HL-60 (cell line): Measurements from ENCODE around the gene ABCC1.
"Not testable (repeated sequence)": the region's sequence is repeated elsewhere in the genome, so short reads cannot be mapped to it uniquely, and the experiment has no call there.

Source experiments
- DNase-seq, 2 experiments: peaks; one replicate each; pipeline ENCODE4 v3.0.0-alpha.2; 2010 to 2020; ENCODE audit warnings: low read depth in 1 of 2, low spot score in 1 of 2
- H3K27ac ChIP-seq: fragments of 250-450 bp; sonication (Bioruptor Pico); replicated peaks from 2 replicates; pipeline ENCODE4 v1.5.1; 2020; ENCODE audit warnings: mild to moderate bottlenecking, moderate library complexity
- H3K27me3 ChIP-seq: fragments of 250-450 bp; sonication (Bioruptor Pico); 2 replicates; pipeline ENCODE4 v1.5.1; 2021; ENCODE audit warnings: mild to moderate bottlenecking, moderate library complexity; ENCODE audit not compliant: insufficient read depth, poor library complexity, severe bottlenecking
- H3K4me3 ChIP-seq: replicated peaks from 2 replicates; pipeline ENCODE4 v1.5.1; 2011; ENCODE audit warnings: mild to moderate bottlenecking, control low read depth, low read length; ENCODE audit not compliant: insufficient read depth
- GABPA ChIP-seq: IDR thresholded peaks from 2 replicates; pipeline ENCODE4 v1.6.1; 2012; ENCODE audit warnings: low read depth
- POLR2AphosphoS5 ChIP-seq: IDR thresholded peaks from 2 replicates; pipeline ENCODE4 v1.6.1; 2012; ENCODE audit warnings: low read depth
- SPI1 ChIP-seq: IDR thresholded peaks from 2 replicates; pipeline ENCODE4 v1.6.1; 2012; ENCODE audit warnings: low read depth, mild to moderate bottlenecking, borderline replicate concordance
- TF ChIP-seq, protein P1 (sequence below): IDR thresholded peaks from one replicate; pipeline ENCODE4 v1.5.1; 2011; ENCODE audit warnings: low read length, control low read depth, inconsistent platforms; ENCODE audit not compliant: insufficient read depth
- TF ChIP-seq, protein P2 (sequence below): IDR thresholded peaks from 2 replicates; pipeline ENCODE4 v1.6.1; 2012; ENCODE audit warnings: low read depth; ENCODE audit not compliant: insufficient replicate concordance

ABCC1 gene

GRCh38 chr16:16178455-16179162 lies 229.2 kb downstream of the ABCC1 start:
- no peak for DNase-seq
- TF ChIP-seq GABPA, result no peak
- TF ChIP-seq, protein P1, sequence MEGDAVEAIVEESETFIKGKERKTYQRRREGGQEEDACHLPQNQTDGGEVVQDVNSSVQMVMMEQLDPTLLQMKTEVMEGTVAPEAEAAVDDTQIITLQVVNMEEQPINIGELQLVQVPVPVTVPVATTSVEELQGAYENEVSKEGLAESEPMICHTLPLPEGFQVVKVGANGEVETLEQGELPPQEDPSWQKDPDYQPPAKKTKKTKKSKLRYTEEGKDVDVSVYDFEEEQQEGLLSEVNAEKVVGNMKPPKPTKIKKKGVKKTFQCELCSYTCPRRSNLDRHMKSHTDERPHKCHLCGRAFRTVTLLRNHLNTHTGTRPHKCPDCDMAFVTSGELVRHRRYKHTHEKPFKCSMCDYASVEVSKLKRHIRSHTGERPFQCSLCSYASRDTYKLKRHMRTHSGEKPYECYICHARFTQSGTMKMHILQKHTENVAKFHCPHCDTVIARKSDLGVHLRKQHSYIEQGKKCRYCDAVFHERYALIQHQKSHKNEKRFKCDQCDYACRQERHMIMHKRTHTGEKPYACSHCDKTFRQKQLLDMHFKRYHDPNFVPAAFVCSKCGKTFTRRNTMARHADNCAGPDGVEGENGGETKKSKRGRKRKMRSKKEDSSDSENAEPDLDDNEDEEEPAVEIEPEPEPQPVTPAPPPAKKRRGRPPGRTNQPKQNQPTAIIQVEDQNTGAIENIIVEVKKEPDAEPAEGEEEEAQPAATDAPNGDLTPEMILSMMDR, result no peak
- no peak for TF ChIP-seq POLR2AphosphoS5
- no peak for TF ChIP-seq SPI1
- TF ChIP-seq, protein P2, sequence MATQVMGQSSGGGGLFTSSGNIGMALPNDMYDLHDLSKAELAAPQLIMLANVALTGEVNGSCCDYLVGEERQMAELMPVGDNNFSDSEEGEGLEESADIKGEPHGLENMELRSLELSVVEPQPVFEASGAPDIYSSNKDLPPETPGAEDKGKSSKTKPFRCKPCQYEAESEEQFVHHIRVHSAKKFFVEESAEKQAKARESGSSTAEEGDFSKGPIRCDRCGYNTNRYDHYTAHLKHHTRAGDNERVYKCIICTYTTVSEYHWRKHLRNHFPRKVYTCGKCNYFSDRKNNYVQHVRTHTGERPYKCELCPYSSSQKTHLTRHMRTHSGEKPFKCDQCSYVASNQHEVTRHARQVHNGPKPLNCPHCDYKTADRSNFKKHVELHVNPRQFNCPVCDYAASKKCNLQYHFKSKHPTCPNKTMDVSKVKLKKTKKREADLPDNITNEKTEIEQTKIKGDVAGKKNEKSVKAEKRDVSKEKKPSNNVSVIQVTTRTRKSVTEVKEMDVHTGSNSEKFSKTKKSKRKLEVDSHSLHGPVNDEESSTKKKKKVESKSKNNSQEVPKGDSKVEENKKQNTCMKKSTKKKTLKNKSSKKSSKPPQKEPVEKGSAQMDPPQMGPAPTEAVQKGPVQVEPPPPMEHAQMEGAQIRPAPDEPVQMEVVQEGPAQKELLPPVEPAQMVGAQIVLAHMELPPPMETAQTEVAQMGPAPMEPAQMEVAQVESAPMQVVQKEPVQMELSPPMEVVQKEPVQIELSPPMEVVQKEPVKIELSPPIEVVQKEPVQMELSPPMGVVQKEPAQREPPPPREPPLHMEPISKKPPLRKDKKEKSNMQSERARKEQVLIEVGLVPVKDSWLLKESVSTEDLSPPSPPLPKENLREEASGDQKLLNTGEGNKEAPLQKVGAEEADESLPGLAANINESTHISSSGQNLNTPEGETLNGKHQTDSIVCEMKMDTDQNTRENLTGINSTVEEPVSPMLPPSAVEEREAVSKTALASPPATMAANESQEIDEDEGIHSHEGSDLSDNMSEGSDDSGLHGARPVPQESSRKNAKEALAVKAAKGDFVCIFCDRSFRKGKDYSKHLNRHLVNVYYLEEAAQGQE, result no peak

DNA sequence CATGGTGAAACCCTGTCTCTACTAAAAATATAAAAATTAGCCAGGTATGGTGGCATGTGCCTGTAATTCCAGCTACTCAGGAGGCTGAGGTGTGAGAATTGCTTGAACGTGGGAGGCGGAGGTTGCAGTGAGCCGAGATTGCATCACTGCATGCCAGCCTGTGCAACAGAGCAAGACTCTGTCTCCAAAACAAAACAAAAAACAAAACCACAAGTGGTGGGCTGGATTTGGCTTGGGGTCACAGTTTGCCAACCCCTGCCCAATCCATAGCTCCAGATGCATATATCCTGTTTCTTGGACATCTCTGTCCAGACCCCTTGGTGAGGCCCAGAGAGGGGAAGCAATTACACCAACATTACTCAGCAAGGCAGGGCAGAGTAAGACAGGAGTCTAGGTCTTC lies 232.3 kb downstream of the ABCC1 start:
- H3K4me3 ChIP-seq, H3K27ac ChIP-seq, H3K27me3 ChIP-seq: not testable (repeated sequence)
- DNase-seq, result peak in 1 of 2 experiments; percentile 16

More at GRCh38 chr16:16178455-16179162, 229.2 kb downstream of the ABCC1 start:
- Histone ChIP-seq H3K27me3 (no peaks in the 10 kb centered on the region), H3K4me3 (no peak overlapping the region), H3K27ac (no peak overlapping the region)

DNA sequence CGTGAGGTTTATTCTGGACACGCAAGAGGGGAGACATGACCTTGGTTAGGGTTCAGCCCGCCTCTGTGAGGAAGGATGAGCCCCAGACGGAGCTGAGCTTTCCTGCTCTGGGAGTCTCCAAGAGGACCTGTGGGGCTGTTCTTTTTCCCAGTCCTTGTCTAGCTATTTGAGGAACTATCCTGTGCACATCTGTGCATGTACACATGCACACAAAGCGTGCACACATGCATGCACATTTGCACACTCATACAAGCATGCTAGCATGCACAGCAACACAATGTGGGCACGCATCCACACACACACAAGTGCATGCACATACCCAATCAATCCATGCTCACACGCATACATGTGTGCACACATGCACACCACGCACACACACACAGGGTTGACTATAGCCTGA lies 233.5 kb downstream of the ABCC1 start:
- Histone ChIP-seq H3K4me3 (no peak overlapping the region), H3K27me3 (no peaks in the 10 kb centered on the region), H3K27ac (no peak overlapping the region)
- DNase-seq, result no peak
- TF ChIP-seq SPI1 (no peak), POLR2AphosphoS5 (no peak), GABPA (no peak)
- TF ChIP-seq, protein P2, result no peak
- TF ChIP-seq, protein P1, result no peak

DNA sequence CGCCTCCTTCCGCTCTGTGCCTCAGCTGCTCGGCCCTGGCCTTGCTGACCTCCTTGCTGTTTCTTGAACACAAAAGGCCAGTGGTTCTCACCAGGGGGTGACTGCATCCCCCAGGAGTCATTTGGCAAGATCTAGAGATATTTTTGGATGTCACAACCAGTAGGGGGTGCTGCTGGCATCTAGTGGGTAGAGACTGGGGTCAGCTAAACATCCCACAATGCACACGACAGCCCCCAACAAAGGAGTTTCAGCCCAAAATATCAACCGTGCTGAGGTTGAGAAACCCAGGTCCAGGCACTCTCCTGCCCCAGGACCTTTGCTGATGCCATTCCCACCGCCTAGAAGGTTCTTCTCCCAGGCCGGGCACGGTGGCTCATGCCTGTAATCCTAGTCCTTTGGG lies 234.1 kb downstream of the ABCC1 start:
- Histone ChIP-seq H3K4me3 (no peak overlapping the region), H3K27ac (no peak overlapping the region), H3K27me3 (no peaks in the 10 kb centered on the region)
- DNase-seq, result no peak
- TF ChIP-seq SPI1 (no peak), GABPA (no peak), POLR2AphosphoS5 (no peak)
- TF ChIP-seq, protein P1, result no peak
- TF ChIP-seq, protein P2, result no peak
